Measurements from ENCODE around the gene BTG1.
A peak's percentile ranks its signal among the peaks of the same experiment; 100 is the strongest.

Gene BTG1

GRCh38 chr12:92133795-92134637 is 11.6 kb downstream of the BTG1 start:
- no peak for DNase-seq

- no peak for DNase-seq
Measured at GRCh38 chr12:92133171-92133570, 12.5 kb downstream of the BTG1 start.

- no peak for DNase-seq
Measured at GRCh38 chr12:92132288-92132687, 13.4 kb downstream of the BTG1 start.

- DNase-seq: peak in 1 of 51 donors; percentile 32
Measured at GRCh38 chr12:92130999-92131398, 14.6 kb downstream of the BTG1 start.

GRCh38 chr12:92129609-92130008 is 16.0 kb downstream of the BTG1 start:
- no peak for DNase-seq

GRCh38 chr12:92128612-92129011 is 17.0 kb downstream of the BTG1 start:
- no peak for DNase-seq

- DNase-seq: no peak
Measured at GRCh38 chr12:92124689-92125029, 21.0 kb downstream of the BTG1 start.

GRCh38 chr12:92123780-92124688 is 21.6 kb downstream of the BTG1 start:
- DNase-seq: no peak

- DNase-seq: no peak
Measured at GRCh38 chr12:92122941-92123779, 22.5 kb downstream of the BTG1 start.

- no peak for DNase-seq
Measured at GRCh38 chr12:92121826-92122225, 23.8 kb downstream of the BTG1 start.

GRCh38 chr12:92118826-92119536 is 26.7 kb downstream of the BTG1 start:
- no peak for DNase-seq

- DNase-seq: no peak
Measured at GRCh38 chr12:92114834-92115233, 30.8 kb downstream of the BTG1 start.

GRCh38 chr12:92111256-92111655 is 34.4 kb downstream of the BTG1 start:
- DNase-seq: no peak

GRCh38 chr12:92110083-92110640 is 35.5 kb downstream of the BTG1 start:
- no peak for DNase-seq

GRCh38 chr12:92109613-92110012 is 36.0 kb downstream of the BTG1 start:
- DNase-seq: no peak

GRCh38 chr12:92108651-92109050 is 37.0 kb downstream of the BTG1 start:
- DNase-seq: peak in 2 of 51 donors; percentile 2 to 53

GRCh38 chr12:92107621-92108131 is 38.0 kb downstream of the BTG1 start:
- DNase-seq: peak in 2 of 51 donors; percentile 2 to 4

- no peak for DNase-seq
Measured at GRCh38 chr12:92107094-92107493, 38.6 kb downstream of the BTG1 start.

GRCh38 chr12:92105676-92106075 is 40.0 kb downstream of the BTG1 start:
- DNase-seq: no peak

GRCh38 chr12:92105110-92105509 is 40.5 kb downstream of the BTG1 start:
- no peak for DNase-seq
